Measurements from ENCODE around the gene PLAU.
A peak's percentile ranks its signal among the peaks of the same experiment; 100 is the strongest.
"Not testable (repeated sequence)": the region's sequence is repeated elsewhere in the genome, so short reads cannot be mapped to it uniquely, and the experiment has no call there.

Gene PLAU

DNA sequence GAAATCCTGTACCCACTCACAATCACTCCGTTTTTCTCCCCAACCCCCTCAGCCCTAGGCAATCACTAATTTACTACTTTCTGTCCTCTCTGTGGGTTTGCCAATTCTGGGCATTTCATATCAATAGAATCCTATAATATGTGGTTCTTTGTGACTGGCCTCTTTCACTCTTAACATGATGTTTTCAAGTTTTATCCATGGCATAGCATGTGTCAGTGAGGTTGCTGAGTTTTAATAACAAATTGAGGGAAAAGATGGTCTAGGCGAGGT, 11.9 kb downstream of the PLAU start:
- no peak for DNase-seq

DNA sequence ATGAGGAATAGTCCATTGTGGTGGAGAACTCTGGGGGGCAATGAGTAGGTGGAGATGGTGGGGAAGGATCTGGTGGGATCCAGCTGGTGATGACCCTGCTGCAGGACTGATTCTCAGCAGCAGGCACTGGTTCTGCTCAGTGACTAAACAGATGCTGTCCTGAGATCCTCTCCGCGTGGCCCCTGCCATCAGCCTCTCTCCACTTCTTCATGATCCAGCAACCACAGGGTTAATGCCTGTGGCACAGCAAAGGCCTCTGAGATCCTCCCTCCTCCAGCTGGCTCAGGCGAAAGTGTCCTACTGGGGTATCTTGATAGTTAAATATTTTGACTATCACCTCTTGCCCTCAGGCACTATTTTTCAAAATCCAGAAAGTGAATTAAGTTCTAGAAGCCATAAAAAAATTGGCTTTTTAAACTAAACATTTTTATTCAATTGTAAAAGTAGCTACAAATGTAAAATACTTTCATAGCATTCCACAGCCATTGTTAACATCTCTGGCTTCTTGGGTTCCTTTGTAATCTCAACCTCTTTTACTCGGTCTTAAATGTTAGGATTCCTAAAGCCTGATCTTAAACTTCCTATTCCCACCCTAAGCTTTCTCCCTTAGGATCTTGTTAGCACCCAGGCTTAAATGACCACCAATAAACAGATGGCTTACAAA, 13.1 kb downstream of the PLAU start:
- no peak for DNase-seq

DNA sequence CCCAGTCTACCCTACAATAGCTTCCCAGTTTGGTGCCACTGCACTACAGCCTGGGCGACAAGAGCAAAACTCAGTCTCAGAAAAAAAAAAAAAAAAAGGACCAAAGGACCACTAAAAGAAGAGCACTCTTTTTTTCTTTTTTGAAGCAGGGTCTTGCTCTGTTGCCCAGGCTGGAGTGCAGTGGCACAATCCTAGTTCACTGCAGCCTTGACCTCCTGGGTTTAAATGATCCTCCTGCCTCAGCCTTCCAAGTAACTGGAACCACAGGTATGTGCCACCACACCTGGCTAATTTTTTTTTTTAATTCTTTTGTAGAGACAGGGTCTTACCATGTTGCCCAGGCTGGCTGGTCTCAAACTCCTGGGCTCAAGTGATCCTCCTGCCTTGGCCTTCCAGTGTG, 14.0 kb downstream of the PLAU start:
- DNase-seq, result no peak

DNA sequence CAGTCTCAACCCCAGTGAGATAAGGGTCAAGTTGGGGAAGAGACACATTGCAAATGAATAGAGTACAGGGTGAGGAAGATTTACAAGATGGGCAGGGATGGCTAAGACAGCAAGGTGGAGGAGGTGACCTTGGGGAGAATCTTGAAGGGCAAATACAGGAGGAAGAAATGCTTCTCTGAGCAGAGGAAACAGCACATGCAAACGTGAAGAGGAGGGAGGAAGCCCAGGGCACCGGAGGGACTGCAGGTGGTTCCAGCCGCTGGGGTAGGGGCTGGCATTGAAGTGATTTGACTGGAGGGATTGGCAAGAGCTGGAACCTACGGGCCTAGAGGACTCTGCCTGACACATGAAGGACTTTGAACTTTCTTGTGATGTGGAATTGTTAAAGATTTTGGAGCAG, 14.6 kb downstream of the PLAU start:
- no peak for DNase-seq

DNA sequence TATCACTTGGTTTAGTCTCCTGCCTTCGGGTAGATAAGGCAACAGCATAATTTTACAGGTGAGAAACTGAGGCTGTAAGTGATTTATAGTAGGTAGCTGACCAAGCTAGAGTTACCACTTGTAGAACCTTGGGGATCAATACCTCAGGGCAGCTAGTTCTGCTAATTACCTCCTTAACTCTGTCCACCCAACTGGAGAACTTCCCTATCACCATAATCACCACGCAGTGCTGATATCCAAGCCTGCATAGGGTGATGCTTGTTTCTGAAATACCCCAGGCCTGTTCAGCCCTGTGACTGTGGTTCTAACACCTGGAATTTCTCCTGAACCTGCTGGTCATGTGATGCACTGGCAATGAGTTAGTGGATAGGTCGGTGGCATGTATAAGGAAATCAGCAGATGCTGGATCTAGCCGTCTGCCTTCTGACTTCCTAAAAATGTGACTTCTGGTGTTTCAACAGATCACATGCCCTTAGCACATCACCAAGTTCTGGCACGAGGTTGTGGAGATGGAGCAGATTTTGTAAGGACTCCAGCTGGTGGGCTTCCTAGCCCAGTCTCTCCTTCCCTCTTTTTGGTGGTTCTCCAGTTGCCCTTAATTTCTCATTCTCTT, 15.3 kb downstream of the PLAU start:
- no peak for DNase-seq

DNA sequence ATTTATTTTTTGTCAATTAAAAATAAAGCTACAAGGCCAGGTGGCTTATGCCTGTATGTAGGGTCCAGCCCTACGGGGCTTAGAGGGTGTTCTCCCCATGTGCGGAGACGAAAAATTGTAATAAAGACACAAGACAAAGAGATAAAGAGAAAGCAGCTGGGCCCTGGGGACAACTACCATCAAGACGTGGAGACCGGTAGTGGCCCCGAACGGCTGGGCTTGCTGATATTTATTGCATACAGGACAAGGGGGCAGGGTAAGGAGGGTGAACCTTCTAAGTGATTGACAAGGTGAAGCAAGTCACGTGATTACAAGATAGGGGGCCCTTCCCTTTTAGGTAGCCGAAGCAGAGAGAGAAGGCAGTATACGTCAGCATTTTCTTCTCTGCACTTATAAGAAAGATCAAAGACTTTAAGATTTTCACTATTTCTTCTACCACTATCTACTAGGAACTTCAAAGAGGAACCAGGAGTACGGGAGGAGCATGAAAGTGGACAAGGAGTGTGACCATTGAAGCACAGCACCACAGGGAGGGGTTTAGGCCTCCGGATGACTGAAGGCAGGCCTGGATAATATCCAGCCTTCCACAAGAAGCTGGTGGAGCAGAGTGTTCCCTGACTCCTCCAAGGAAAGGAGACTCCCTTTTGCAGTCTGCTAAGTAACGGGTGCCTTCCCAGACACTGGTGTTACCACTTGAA, 19.8 kb downstream of the PLAU start:
- DNase-seq, result not testable (repeated sequence)

DNA sequence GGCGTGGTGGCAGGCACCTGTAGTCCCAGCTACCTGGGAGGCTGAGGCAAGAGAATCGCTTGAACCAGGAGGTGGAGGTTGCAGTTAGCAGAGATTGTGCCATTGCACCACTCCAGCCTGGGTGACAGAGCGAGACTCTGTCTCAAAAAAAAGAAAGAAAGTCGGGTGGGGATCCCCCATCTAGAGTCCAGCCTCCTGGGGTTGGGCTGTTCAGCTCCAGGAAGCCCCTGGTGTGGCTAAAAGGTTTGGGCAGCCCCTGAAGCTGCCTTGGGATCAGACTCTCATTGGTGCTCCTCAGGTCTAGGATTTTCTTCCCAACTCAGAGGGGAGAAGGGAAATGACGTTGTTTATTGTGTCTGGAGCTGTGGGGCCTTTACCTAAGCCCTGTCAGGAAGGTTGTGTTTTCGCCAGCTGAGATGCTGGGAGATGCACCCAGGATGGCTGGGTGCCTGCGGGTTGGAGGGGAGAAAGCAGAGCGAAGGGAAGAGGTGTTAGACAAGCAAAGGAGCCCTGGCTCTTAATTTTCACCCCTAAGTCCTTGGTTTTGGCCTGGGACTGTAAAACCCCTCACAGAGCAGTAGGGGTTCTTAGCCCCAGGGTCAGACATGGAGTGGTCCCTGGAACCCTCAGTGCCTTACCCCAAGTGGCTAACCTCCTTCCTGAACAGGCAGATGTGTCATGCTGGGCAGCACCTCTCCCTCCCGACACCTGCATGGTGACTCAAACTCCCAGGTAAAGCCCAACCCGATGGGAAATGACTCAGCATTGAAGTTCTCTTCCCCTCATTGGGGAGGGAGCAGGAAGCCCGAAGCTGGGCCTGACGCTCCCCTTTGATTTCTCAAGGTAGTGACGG, 21.1 kb downstream of the PLAU start:
- no peak for DNase-seq

DNA sequence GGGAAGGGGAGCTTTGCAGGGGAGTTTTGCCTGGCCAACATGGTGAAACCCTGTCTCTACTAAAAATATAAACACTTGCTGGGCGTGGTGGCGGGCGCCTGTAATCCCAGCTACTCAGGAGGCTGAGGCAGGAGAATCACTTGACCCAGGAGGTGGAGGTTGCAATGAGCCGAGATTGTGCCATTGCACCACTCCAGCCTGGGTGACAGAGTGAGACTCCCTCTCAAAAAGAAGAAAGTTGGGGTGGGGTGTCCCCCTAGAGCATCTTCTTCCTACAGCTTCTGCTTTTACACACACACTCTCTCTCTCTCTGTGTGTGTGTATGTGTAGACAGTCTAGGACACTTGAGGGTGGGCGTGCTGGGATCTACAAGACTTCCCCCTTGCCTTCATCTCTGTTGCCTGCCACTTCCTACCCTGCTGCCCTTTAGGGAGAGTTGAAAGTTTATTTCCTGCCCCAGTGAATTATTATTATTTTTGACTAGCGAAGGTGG, 21.7 kb downstream of the PLAU start:
- no peak for DNase-seq

DNA sequence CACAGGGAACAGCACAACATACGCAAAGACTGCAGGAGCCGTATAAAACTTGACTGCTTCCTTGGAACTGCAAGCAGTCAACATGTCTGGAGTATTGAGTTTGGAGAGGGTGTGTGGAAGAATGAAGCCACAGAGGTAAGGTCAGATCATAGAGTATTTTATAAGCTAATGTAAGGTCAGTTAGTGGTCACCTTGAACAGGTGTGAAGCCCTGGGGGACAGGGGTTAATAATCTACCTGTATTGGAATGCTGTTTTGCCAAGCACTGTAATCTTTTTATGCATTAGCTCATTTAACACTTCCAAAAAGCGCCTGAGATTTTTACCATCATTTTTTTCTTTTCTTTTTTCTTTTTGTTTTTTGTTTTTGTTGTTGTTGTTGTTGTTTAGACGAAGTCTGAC, 23.1 kb downstream of the PLAU start:
- no peak for DNase-seq

DNA sequence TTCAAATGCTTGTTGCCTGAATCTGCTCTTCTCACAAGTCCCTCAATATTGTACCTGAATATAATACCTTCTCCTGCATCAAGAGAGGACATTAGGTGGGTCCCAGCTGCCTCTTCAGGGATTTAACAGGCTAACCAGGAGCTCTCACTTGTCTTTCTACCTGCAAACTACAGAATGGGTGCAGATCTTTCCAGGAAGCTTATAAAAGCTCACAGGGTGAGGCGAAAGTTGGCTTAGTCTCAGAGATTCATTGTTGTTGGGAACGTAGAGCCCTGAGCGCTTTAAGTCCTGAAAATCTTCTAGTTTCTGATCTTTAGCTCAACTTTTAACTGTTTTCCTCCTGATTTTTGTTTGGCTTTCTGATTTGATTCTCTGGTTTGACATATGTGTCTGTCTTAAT, 25.0 kb downstream of the PLAU start:
- no peak for DNase-seq

DNA sequence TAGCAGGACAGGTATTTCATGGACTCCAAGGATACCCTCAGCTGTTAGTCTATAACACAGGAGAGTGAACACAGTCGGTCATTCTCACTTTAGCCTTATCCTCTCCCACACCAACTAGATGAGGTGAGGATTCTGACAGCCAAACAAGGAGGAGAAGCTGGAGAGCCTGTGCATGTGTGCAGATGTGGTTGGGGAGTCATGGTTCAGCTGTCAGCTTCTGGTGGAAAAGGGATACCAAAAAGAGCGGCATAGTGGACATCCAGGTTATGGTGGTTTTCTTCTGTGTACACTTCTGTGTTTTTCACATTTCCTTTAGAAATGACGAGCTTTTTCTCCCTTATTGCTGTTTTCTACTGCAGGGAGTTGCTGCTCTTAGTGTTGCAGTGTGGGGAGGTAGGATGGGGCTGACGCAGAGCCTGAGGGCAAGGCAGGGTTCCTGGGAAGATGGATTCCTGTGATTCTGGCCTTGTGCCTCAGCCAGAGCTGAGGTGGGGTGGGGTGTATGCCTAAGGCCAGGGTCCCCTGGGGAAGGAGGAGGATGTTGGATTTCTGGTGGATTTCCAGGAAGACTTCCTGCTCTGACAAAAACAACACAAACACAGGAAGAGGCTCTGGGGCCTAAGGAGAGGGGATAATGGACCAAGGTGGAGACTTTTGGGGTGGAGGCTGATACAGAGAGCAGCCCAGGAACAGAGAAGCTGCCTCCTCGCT, 26.6 kb downstream of the PLAU start:
- DNase-seq, result peak; percentile 42

DNA sequence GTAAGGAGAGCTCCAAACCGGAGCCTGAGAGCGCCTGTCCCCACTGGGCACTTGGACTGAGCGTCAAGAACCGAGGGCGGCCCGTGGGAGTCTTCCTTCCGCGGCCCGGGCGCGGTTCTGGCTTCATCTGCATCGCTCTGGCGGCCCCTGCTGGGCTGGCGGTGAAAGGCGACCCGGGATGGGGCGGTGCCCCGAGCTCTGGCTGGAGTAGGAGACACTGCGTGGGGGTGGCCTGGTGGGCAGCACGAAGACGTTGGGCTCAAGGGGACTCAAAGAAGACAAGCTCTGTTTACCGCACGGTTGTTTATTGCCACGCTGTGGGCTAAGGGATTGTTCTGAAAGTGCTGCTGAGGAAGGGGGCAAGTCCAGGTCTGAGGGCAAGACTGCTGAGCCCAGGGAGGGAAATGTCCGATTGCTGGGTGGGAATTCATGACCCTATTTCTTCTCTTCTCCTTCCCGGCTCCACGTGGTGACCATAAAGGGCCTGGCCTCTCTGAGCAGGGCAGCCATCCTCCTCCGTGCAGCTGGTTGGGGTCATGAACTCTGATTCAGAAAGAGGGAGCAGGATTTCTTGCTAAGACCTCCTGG, 29.8 kb downstream of the PLAU start:
- peak; percentile 69 for DNase-seq

DNA sequence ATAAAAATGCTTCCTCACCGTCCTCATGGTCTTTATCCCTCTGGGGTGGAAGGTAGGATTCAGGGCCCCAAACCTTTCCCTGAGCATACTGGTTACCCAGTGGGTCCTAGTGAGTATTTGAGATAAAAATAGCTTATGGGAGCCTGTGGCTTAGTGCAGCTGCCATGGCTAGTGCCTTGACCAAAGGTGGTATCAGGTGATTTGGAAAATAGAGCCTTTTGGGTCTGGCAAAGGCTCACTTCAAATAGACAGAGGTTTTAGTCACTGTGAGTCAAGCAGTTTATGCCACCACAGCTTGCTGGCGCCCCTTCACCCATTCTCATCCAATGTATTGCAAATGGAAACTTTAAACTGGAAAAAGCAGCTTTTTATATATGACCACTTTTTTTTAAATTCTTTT, 30.4 kb downstream of the PLAU start:
- DNase-seq, result no peak

DNA sequence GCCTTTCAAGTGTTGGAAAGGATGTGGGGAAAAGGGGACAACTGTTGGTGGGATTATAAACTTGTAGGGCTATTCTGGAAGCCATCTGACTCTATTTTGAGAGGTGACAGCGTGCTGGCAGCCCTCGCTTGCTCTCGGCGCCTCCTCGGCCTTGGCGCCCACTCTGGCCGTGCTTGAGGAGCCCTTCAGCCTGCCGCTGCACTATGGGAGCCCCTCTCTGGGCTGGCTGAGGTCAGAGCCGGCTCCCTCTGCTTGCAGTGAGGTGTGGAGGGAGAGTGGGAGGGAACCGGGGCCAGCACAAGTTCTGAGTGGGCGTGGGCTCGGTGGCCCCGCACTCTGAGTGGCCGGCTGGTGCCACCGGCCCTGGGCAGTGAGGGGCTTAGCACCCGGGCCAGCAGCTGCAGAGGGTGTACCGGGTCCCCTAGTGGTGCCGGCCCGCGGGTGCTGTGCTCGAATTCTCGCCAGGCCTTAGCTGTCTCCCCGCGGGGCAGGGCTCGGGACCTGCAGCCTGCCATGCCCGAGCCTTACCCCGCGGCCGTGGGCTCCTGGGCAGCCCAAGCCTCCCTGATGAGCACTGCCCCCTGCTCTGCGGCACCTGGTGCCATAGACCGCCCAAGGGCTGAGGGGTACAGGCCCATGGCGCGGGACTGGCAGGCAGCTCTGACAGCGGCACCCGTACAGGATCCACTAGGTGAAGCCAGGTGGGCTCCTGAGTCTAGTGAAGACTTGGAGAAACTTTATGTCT, 33.6 kb downstream of the PLAU start:
- DNase-seq, result no peak

DNA sequence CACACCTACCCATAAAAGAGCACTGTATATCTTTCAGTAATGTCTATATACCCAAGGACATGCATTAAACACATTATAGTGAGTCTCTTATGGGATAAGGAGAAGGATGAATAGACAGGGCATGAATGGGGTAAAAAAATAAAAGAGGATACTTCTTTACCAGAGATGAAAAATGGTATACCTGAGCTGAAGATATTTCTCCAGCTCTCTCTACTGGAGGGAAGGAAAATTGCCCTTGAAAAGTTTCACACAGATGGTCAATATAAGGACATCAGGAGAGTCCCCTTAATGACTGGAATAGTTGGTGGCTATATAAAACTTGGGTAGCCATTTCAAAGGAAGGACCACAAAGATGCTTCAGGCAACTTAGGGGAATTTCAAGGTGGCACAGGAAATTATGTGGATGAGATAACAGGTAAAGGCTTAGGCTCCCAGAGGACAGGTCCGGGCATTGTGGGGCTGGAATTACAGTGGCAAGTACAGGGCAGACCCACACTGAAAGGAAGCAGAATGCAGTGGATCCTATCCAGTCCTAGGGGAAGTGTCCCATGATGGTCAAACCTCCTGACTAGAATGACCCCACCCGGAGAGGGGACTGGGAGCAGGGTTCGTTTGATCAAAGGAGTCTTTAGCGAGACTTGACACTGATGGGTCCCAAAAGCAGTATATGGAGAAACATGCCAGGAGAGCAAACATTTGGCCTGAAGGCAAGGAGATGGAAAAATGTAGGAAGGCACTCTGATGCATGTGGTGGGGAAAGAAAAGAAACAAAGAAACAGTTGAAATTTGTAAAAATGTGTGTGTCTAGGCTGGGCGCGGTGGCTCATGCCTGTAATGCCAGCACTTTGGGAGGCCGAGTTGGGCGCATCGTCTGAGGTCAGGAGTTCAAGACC, 35.6 kb downstream of the PLAU start:
- no peak for DNase-seq

DNA sequence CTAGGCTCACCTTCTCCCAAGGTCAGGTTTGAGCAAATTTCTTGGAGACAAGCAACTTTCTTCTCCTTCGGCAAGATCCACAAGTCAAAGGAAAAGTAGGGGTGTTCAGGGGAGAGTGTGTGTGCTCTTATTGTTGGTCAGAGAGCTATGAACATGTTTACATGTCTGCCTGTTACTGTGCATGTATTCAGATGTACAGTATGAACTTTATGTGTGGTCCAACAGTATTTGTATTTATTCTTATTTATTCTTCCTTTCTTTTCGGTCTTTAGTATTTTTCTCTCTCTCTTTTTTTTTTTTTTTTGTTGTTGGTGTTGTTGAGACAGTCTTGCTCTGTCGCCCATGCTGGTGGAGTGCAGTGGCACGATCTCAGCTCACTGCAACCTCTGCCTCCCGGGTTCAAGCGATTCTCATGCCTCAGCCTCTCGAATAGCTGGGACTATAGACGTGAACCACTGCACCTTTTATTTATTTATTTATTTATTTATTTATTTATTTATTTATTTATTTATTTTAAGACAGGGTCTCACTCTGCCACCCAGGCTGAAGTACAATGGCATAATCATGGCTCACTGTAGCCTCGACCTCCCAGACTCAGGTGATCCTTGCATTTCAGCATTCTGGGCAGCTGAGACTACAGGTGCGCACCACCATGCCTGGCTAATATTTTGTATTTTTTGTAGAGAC, 38.2 kb downstream of the PLAU start:
- no peak for DNase-seq

DNA sequence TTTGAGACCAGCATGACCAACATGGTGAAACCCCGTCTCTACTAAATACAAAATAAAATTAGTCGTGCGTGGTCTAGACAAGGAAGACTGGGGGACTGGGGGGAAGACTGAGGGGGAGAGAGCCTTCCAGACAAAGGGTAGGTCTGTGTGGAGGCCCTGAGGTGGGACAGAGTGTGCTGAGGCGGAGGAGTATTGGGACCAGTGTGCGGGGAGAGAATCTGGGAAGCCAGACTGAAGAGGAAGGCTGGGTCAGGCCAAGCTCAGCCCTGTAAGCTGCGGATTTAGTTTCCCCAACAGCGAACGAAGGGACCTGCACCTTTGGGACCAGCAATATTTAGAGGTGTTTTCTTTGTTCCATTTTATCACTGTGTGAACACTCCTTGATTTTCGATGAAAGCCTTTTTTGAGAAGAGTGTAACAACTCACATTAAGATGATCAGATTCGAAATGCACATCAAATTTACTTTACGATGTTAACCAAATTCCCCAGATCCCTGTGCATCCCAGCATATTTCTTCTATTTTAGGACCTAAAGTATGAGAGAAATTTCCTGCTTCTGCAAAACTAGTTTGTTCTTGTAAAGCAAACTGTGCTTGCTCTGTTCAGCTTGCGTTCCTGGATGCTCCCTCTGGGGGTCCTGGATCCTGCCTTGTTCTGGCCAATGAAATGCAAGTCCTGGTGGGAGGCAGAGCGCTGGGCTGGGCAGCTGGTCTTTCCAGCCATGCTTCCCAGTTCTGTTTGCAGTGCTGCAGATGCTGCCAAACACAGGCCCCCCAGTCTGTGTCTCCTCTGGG, 39.4 kb downstream of the PLAU start:
- peak; percentile 67 for DNase-seq

DNA sequence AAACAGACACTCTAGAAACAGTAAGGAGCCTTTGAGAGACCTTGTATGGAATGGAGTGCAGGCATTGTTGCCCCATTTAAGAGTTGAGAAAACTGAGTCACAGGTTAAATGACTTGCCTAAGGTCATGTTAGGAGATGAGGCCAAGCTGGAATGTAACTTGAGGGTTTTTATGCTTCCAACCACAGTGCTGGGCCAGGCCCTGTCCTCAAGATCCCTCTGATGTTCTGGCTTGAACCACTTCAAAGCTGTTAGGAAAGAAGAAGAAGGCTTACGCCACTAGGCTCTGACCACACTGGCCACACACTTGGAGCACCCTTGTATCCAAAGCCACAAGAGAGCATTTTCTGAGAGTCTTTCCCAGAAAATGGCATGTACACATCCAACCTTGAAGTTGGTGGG, 42.7 kb downstream of the PLAU start:
- DNase-seq, result peak; percentile 55

DNA sequence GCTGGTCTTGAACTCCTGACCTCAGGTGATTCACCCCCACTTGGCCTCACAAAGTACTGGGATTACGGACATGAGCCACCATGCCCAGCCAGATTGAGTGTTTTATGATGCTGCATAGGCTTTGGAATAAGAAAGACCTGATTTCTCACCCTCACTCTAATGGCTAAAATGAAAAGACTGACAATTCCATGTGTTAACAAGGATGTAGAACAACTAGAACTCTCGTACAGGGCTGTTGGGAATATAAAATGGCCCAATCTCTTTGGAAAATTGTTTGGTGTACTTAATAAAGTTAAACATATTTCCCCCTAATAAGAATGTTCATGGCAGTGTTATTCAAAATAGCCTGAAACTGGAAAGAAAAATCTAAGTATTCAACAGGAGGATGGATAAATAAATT, 43.8 kb downstream of the PLAU start:
- no peak for DNase-seq
